GM12873 (cell line): ENCODE results near the gene RANBP10.

Source experiments
- CTCF ChIP-seq: IDR thresholded peaks from 2 replicates; pipeline ENCODE4 v1.5.1; 2012; ENCODE audit warnings: low read depth, mild to moderate bottlenecking, moderate library complexity, low read length, control low read depth; ENCODE audit not compliant: insufficient read depth; ENCODE audit errors: missing control alignments

The RANBP10 gene

GRCh38 chr16:67762385-67762784, 44.0 kb downstream of the RANBP10 start:
- no peak for TF ChIP-seq CTCF

GRCh38 chr16:67761924-67762323, 44.4 kb downstream of the RANBP10 start:
- no peak for TF ChIP-seq CTCF

- TF ChIP-seq CTCF, result no peak
Measured at GRCh38 chr16:67760956-67761230, 45.5 kb downstream of the RANBP10 start.

GRCh38 chr16:67760206-67760955, 46.0 kb downstream of the RANBP10 start:
- no peak for TF ChIP-seq CTCF

- TF ChIP-seq CTCF, result no peak
Measured at GRCh38 chr16:67758966-67759365, 47.4 kb downstream of the RANBP10 start.

GRCh38 chr16:67758006-67758405, 48.4 kb downstream of the RANBP10 start:
- TF ChIP-seq CTCF, result no peak

- no peak for TF ChIP-seq CTCF
Measured at GRCh38 chr16:67752641-67753040, 53.7 kb downstream of the RANBP10 start.
